Natural killer cell (primary cell): ENCODE results near the gene MTUS2. TPM values are rescaled to one million over a fixed set of nuclear protein-coding genes. Genes with fewer than 3 reads are reported as not detected.

ENCODE experiments used
- ATAC-seq, 3 donors: fragments of 150-1000 bp in 2 of 3; fragments of 200-7000 bp in 1 of 3; cut with Tn5 transposase; 1 replicate in 1 of 3; 2 replicates in 2 of 3; pipeline ENCODE4 v1.10.0; 2021; ENCODE audit warnings: mild to moderate bottlenecking in 2 of 3, moderate library complexity in 2 of 3
- DNase-seq, 2 donors: peaks; one replicate each; pipeline versions ENCODE4 v3.0.0 to v3.0.0-alpha.2; 2013 to 2021; ENCODE audit warnings: mixed read lengths in 1 of 2
- H3K27ac ChIP-seq: one replicate; pipeline ENCODE4 v1.5.1; 2013; ENCODE audit warnings: mild to moderate bottlenecking, low read length
- H3K27me3 ChIP-seq: one replicate; pipeline ENCODE4 v1.6.1; 2013; ENCODE audit warnings: low read length; ENCODE audit not compliant: control insufficient read depth, insufficient read depth
- H3K36me3 ChIP-seq: one replicate; pipeline ENCODE4 v1.6.1; 2013; ENCODE audit warnings: low read length; ENCODE audit not compliant: control insufficient read depth, insufficient read depth
- H3K4me1 ChIP-seq: one replicate; pipeline ENCODE4 v1.6.1; 2013; ENCODE audit warnings: low read length; ENCODE audit not compliant: control insufficient read depth, insufficient read depth
- H3K4me3 ChIP-seq: one replicate; pipeline ENCODE4 v1.5.1; 2013; ENCODE audit warnings: low read length
- H3K9me3 ChIP-seq: one replicate; pipeline ENCODE4 v1.6.1; 2013; ENCODE audit warnings: low read length; ENCODE audit not compliant: control insufficient read depth, insufficient read depth
- H3K27ac Mint-ChIP-seq, 2 donors: one replicate each; pipeline ENCODE4 v1.8.0; 2022; ENCODE audit warnings: mild to moderate bottlenecking in 2 of 2, mixed read lengths in 2 of 2, moderate library complexity in 1 of 2
- H3K27me3 Mint-ChIP-seq, 2 donors: one replicate each; pipeline ENCODE4 v1.8.0; 2022; ENCODE audit warnings: low read depth in 2 of 2, mixed read lengths in 2 of 2
- H3K36me3 Mint-ChIP-seq: one replicate; pipeline ENCODE4 v1.8.0; 2022; ENCODE audit warnings: mixed read lengths
- H3K4me1 Mint-ChIP-seq, 2 donors: one replicate each; pipeline ENCODE4 v1.8.0; 2022; ENCODE audit warnings: mixed read lengths in 2 of 2
- H3K4me3 Mint-ChIP-seq: one replicate; pipeline ENCODE4 v1.8.0; 2022; ENCODE audit warnings: mild to moderate bottlenecking, moderate library complexity, mixed read lengths
- H3K9me3 Mint-ChIP-seq, 2 donors: one replicate each; pipeline ENCODE4 v1.8.0; 2022; ENCODE audit warnings: mixed read lengths in 2 of 2
- WGBS: methylation state at CpG from one replicate; pipeline ENCODE4 v1.1.7; 2013; ENCODE audit warnings: missing lambda C conversion rate; ENCODE audit not compliant: insufficient coverage; 5-methylcytosine and 5-hydroxymethylcytosine counted together
- intact Hi-C: fragments of 100-400 bp; cut with micrococcal nuclease; formaldehyde crosslinking; loops from one replicate; pipeline ENCODE4 v1.14.2; 2022
- total RNA-seq, 4 donors: library from RNA; stranded (reverse); fragments of 120-200 nt in 1 of 4; gene quantifications; one replicate each; pipeline versions ENCODE4 v1.2.3 to v1.2.4, GENCODE V29; 2013 to 2022
- TF ChIP-seq, protein P1 (sequence below): fragments of 200-600 bp; IDR thresholded peaks from one replicate; pipeline ENCODE4 v1.8.0; 2022; ENCODE audit warnings: antibody characterized with exemption

MTUS2 gene
- total RNA-seq, 3 donors from 2014 or later (not counting 1 experiment from before 2014, with no cell fraction given) = not detected

DNA sequence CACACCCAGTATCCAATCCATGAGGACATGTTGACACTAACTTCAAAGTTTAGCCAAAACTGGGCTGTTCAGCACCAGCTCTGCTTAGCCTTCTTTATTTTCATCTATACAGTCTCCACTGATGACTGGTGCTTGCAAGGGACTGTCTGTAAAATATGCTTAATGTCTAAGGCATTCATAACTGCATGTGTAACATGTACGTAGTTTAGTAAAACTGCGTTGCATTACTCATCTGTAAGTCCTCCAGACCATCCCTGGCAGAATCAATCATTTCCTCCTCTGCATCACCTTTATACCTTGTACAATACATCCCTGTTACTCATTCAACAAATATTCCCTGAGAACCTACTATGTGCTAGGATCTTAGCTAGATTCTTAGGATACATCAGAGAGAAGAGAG is 362.1 kb downstream of the MTUS2 start:
- Histone ChIP-seq H3K27me3 (no peaks in the 10 kb centered on the region), H3K27ac (no peak overlapping the region), H3K4me3 (no peak overlapping the region), H3K4me1 (no peaks in the 10 kb centered on the region), H3K36me3 (no peaks in the 10 kb centered on the region), H3K9me3 (peaks cover 9% of the 10 kb centered on the region)
- 96% methylated on average over 2 of the region's 2 CpGs for WGBS
- H3K27me3 Mint-ChIP-seq = no peaks in the 10 kb centered on the region
- ATAC-seq (no peak), DNase-seq (no peak)
- TF ChIP-seq, protein P1, sequence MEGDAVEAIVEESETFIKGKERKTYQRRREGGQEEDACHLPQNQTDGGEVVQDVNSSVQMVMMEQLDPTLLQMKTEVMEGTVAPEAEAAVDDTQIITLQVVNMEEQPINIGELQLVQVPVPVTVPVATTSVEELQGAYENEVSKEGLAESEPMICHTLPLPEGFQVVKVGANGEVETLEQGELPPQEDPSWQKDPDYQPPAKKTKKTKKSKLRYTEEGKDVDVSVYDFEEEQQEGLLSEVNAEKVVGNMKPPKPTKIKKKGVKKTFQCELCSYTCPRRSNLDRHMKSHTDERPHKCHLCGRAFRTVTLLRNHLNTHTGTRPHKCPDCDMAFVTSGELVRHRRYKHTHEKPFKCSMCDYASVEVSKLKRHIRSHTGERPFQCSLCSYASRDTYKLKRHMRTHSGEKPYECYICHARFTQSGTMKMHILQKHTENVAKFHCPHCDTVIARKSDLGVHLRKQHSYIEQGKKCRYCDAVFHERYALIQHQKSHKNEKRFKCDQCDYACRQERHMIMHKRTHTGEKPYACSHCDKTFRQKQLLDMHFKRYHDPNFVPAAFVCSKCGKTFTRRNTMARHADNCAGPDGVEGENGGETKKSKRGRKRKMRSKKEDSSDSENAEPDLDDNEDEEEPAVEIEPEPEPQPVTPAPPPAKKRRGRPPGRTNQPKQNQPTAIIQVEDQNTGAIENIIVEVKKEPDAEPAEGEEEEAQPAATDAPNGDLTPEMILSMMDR = no peak
- H3K27ac Mint-ChIP-seq = no peak overlapping the region
- H3K9me3 Mint-ChIP-seq = peaks cover 19 to 21% of the 10 kb centered on the region in 2 donors
- intact Hi-C loops = no loop called here
- H3K4me1 Mint-ChIP-seq = no peaks in the 10 kb centered on the region
- H3K36me3 Mint-ChIP-seq = peaks cover 6% of the 10 kb centered on the region
- H3K4me3 Mint-ChIP-seq = no peak overlapping the region

DNA sequence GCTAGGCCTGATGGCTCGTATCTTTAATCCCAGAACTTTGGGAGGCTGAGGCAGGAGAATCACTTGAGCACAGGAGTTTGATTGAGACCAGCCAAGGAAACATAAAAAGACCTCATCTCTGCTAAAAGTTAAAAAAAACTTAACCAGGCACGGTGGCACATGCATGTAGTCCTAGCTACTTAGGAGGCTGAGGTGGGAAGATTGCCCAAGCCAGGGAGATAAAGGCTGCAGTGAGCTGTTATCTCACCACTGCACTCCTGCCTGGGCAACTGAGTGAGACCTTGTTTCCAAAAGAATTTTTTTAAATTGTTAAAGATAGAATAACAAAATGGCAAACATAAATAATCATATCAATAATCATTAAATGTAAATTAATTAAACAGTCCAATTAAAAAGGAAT is 365.8 kb downstream of the MTUS2 start:
- H3K9me3 ChIP-seq = peaks cover 12% of the 10 kb centered on the region
- Mint-ChIP-seq H3K4me1 (no peaks in the 10 kb centered on the region), H3K4me3 (no peak overlapping the region), H3K36me3 (peaks cover 6% of the 10 kb centered on the region), H3K27me3 (no peaks in the 10 kb centered on the region), H3K27ac (no peak overlapping the region), H3K9me3 (peaks cover 24 to 27% of the 10 kb centered on the region in 2 donors)
- WGBS = 86% methylated on average over 2 of the region's 2 CpGs
- no peak overlapping the region for H3K27ac ChIP-seq
- H3K4me1 ChIP-seq = no peaks in the 10 kb centered on the region
- DNase-seq (no peak), ATAC-seq (no peak)
- H3K36me3 ChIP-seq = no peaks in the 10 kb centered on the region
- H3K27me3 ChIP-seq = no peaks in the 10 kb centered on the region
- TF ChIP-seq, protein P1 = no peak
- H3K4me3 ChIP-seq = no peak overlapping the region
- intact Hi-C loops = no loop called here

DNA sequence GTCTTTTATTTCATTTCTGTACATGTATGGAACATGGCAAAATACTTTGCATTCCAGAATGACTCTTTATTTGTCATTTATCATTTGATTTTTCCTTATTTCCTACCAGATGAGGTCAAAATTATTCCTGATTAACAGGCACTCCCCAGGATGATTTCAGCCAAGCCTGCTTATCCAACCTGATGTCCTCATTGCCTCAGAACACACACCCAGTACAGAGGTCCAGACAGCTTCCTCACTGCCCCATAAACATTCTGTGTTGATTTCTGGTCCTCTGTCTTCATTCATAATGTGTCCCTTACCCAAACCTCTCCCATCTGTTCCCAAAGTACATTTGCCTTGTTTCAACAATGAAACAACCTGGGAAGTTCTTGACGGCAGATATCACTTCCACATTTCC is 367.4 kb downstream of the MTUS2 start:
- Histone ChIP-seq H3K27me3 (no peaks in the 10 kb centered on the region), H3K9me3 (peaks cover 12% of the 10 kb centered on the region), H3K27ac (no peak overlapping the region), H3K36me3 (no peaks in the 10 kb centered on the region), H3K4me1 (no peaks in the 10 kb centered on the region), H3K4me3 (no peak overlapping the region)
- 86% methylated on average over 1 of the region's 1 CpG for WGBS
- no peak overlapping the region for H3K27ac Mint-ChIP-seq
- ATAC-seq (no peak), DNase-seq (no peak)
- TF ChIP-seq, protein P1 = no peak
- peaks cover 26 to 30% of the 10 kb centered on the region in 2 donors for H3K9me3 Mint-ChIP-seq
- H3K4me1 Mint-ChIP-seq = no peaks in the 10 kb centered on the region
- intact Hi-C loops = no loop called here
- no peaks in the 10 kb centered on the region for H3K27me3 Mint-ChIP-seq
- H3K4me3 Mint-ChIP-seq = no peak overlapping the region
- peaks cover 6% of the 10 kb centered on the region for H3K36me3 Mint-ChIP-seq

DNA sequence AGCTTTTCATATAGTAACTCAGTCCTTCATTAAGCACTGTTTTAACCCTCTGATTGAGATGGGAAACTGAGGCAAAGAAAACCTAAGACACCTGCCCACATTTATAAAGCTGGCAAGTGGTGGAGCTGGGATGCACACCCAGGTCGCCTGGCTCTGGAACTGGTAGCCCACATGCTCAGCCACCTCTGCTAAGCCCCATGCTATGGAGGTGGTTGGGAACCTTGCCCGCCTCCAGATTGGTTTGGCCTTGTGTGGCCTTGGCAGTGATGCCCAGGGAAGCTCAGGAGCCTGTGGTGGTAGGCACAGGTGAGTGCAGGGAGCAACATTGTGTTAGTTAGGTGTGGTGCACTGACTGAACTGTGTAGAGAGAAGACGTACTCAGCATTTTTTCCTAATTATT is 370.2 kb downstream of the MTUS2 start:
- H3K36me3 Mint-ChIP-seq = no peaks in the 10 kb centered on the region
- no peaks in the 10 kb centered on the region for H3K27me3 Mint-ChIP-seq
- Histone ChIP-seq H3K27ac (no peak overlapping the region), H3K27me3 (no peaks in the 10 kb centered on the region), H3K36me3 (no peaks in the 10 kb centered on the region), H3K9me3 (peaks cover 7% of the 10 kb centered on the region), H3K4me3 (no peak overlapping the region), H3K4me1 (no peaks in the 10 kb centered on the region)
- intact Hi-C loops = no loop called here
- peaks cover 14 to 18% of the 10 kb centered on the region in 2 donors for H3K9me3 Mint-ChIP-seq
- H3K27ac Mint-ChIP-seq = no peak overlapping the region
- no peak for DNase-seq
- no peak overlapping the region for H3K4me3 Mint-ChIP-seq
- TF ChIP-seq, protein P1 = no peak
- no peaks in the 10 kb centered on the region for H3K4me1 Mint-ChIP-seq
- 87% methylated on average over 2 of the region's 3 CpGs for WGBS
- no peak for ATAC-seq
